SK-N-SH (cell line): ENCODE data around the gene EPYC.

Experiments used
- CTCF ChIP-seq: fragments of 200-600 bp; sonication (generic); IDR thresholded peaks from 2 replicates; pipeline ENCODE4 v1.6.1; 2017; ENCODE audit warnings: antibody characterized with exemption, mild to moderate bottlenecking, moderate library complexity
- ELF1 ChIP-seq: IDR thresholded peaks from 2 replicates; pipeline ENCODE4 v1.4.0; 2012
- EP300 ChIP-seq, 2 experiments: IDR thresholded peaks; 2 replicates each; pipeline versions ENCODE4 v1.4.0 to v1.6.1; 2012; ENCODE audit warnings: borderline replicate concordance in 1 of 2, low read depth in 1 of 2, low read length in 1 of 2
- EZH2phosphoT487 ChIP-seq: fragments of 200-600 bp; sonication (generic); IDR thresholded peaks from 2 replicates; pipeline ENCODE4 v1.6.1; 2017; ENCODE audit warnings: low read depth, mixed run types, mild to moderate bottlenecking, antibody characterized with exemption, moderate library complexity, borderline replicate concordance
- FOXM1 ChIP-seq: IDR thresholded peaks from 2 replicates; pipeline ENCODE4 v1.4.0; 2012; ENCODE audit warnings: low read depth, mild to moderate bottlenecking
- GABPA ChIP-seq: IDR thresholded peaks from 2 replicates; pipeline ENCODE4 v1.4.0; 2012; ENCODE audit warnings: low read depth, mild to moderate bottlenecking
- MAX ChIP-seq: IDR thresholded peaks from 2 replicates; pipeline ENCODE4 v1.4.0; 2012; ENCODE audit warnings: low read depth
- NFIC ChIP-seq: IDR thresholded peaks from 2 replicates; pipeline ENCODE4 v1.4.0; 2012; ENCODE audit warnings: borderline replicate concordance
- POLR2AphosphoS5 ChIP-seq: IDR thresholded peaks from 2 replicates; pipeline ENCODE4 v1.6.1; 2012; ENCODE audit warnings: low read depth, low read length
- RFX5 ChIP-seq: IDR thresholded peaks from 2 replicates; pipeline ENCODE4 v1.6.1; 2012; ENCODE audit warnings: mild to moderate bottlenecking, improper control_type of control experiment, low read length
- TAF1 ChIP-seq: IDR thresholded peaks from 2 replicates; pipeline ENCODE4 v1.6.1; 2012; ENCODE audit warnings: low read depth, mild to moderate bottlenecking, low read length, moderate library complexity, borderline replicate concordance
- YY1 ChIP-seq: IDR thresholded peaks from 2 replicates; pipeline ENCODE4 v1.4.0; 2012; ENCODE audit warnings: low read depth, mild to moderate bottlenecking
- TF ChIP-seq, protein P1 (sequence below): IDR thresholded peaks from 2 replicates; pipeline ENCODE4 v1.6.1; 2012; ENCODE audit warnings: mild to moderate bottlenecking, low read depth, low read length, moderate library complexity
- TF ChIP-seq, protein P2 (sequence below): IDR thresholded peaks from 2 replicates; pipeline ENCODE4 v1.4.0; 2012; ENCODE audit warnings: low read depth, borderline replicate concordance

DNA sequence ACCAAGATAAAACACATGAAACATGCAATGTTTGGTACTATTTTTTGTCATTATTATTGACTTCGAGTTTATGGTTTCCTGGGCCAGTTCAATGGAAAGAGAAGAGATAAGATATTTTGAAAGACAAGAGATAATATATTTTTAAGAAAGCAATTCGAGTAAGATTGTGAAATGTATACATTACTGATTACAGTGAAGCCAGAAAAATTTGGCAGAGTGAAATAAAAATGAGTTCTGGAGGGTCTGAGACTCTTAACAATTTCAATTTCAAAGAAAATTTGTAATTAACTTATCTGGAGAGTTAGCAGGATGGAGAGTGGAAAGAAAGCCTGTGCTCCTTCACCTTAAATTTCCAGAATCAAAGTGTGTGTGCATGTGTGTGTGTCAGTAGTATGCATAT, 67.1 kb downstream of the EPYC start:
- TF ChIP-seq POLR2AphosphoS5 (no peak), CTCF (no peak), EZH2phosphoT487 (no peak), GABPA (no peak), TAF1 (no peak), MAX (no peak), EP300 (IDR thresholded peaks at IDR 0.05; ENCODE audit: borderline replicate concordance in 1 of 2, low read depth in 1 of 2, low read length in 1 of 2) (no peak), RFX5 (no peak), ELF1 (no peak), NFIC (no peak), FOXM1 (no peak), YY1 (no peak)
- TF ChIP-seq, protein P1, sequence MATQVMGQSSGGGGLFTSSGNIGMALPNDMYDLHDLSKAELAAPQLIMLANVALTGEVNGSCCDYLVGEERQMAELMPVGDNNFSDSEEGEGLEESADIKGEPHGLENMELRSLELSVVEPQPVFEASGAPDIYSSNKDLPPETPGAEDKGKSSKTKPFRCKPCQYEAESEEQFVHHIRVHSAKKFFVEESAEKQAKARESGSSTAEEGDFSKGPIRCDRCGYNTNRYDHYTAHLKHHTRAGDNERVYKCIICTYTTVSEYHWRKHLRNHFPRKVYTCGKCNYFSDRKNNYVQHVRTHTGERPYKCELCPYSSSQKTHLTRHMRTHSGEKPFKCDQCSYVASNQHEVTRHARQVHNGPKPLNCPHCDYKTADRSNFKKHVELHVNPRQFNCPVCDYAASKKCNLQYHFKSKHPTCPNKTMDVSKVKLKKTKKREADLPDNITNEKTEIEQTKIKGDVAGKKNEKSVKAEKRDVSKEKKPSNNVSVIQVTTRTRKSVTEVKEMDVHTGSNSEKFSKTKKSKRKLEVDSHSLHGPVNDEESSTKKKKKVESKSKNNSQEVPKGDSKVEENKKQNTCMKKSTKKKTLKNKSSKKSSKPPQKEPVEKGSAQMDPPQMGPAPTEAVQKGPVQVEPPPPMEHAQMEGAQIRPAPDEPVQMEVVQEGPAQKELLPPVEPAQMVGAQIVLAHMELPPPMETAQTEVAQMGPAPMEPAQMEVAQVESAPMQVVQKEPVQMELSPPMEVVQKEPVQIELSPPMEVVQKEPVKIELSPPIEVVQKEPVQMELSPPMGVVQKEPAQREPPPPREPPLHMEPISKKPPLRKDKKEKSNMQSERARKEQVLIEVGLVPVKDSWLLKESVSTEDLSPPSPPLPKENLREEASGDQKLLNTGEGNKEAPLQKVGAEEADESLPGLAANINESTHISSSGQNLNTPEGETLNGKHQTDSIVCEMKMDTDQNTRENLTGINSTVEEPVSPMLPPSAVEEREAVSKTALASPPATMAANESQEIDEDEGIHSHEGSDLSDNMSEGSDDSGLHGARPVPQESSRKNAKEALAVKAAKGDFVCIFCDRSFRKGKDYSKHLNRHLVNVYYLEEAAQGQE, result no peak
- TF ChIP-seq, protein P2, sequence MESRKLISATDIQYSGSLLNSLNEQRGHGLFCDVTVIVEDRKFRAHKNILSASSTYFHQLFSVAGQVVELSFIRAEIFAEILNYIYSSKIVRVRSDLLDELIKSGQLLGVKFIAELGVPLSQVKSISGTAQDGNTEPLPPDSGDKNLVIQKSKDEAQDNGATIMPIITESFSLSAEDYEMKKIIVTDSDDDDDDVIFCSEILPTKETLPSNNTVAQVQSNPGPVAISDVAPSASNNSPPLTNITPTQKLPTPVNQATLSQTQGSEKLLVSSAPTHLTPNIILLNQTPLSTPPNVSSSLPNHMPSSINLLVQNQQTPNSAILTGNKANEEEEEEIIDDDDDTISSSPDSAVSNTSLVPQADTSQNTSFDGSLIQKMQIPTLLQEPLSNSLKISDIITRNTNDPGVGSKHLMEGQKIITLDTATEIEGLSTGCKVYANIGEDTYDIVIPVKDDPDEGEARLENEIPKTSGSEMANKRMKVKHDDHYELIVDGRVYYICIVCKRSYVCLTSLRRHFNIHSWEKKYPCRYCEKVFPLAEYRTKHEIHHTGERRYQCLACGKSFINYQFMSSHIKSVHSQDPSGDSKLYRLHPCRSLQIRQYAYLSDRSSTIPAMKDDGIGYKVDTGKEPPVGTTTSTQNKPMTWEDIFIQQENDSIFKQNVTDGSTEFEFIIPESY, result no peak
